Gastroesophageal sphincter (tissue), 4 donors: Measurements from ENCODE around the gene AKR7A3. TPM values are rescaled to one million over a fixed set of nuclear protein-coding genes. Genes with fewer than 3 reads are reported as not detected.

ENCODE experiments used
- ATAC-seq: fragments of 150-250 bp; one replicate; pipeline ENCODE4 v1.9.1; 2016; ENCODE audit warnings: mild to moderate bottlenecking, moderate library complexity
- H3K27ac ChIP-seq, 4 donors: fragments of 200-600 bp; sonication (generic) in 3 of 4; 1 replicate in 3 of 4; 2 replicates in 1 of 4; pipeline ENCODE4 v1.5.1; 2016 to 2019
- H3K27me3 ChIP-seq: fragments of 200-600 bp; sonication (generic); one replicate; pipeline ENCODE4 v1.5.1; 2019
- H3K36me3 ChIP-seq, 2 donors: fragments of 200-600 bp; sonication (generic); one replicate each; pipeline ENCODE4 v1.5.1; 2019; ENCODE audit warnings: control low read depth in 1 of 2
- H3K4me1 ChIP-seq, 3 donors: fragments of 200-600 bp; sonication (generic); 1 replicate in 2 of 3; 2 replicates in 1 of 3; pipeline ENCODE4 v1.5.1; 2016 to 2019; ENCODE audit warnings: control low read depth in 2 of 3
- H3K4me3 ChIP-seq, 2 donors: fragments of 200-600 bp; sonication (generic); one replicate each; pipeline ENCODE4 v1.5.1; 2019; ENCODE audit warnings: mild to moderate bottlenecking in 1 of 2, moderate library complexity in 1 of 2
- H3K9me3 ChIP-seq, 3 donors: fragments of 200-600 bp; sonication (generic); one replicate each; pipeline ENCODE4 v1.5.1; 2017 to 2019; ENCODE audit warnings: control low read depth in 2 of 3
- EP300 ChIP-seq: sonication (generic); formaldehyde crosslinking; IDR thresholded peaks from one replicate; pipeline ENCODE4 v1.6.1; 2017; ENCODE audit warnings: antibody characterized with exemption, mild to moderate bottlenecking
- POLR2A ChIP-seq, 2 donors: fragments of 450-650 bp; IDR thresholded peaks; one replicate each; pipeline ENCODE4 v1.6.1; 2017; ENCODE audit warnings: antibody characterized with exemption in 2 of 2, mild to moderate bottlenecking in 2 of 2, moderate library complexity in 1 of 2
- POLR2AphosphoS5 ChIP-seq: sonication (generic); formaldehyde crosslinking; IDR thresholded peaks from one replicate; pipeline ENCODE4 v1.6.1; 2017; ENCODE audit warnings: antibody characterized with exemption
- WGBS, 2 donors: methylation state at CpG; one replicate each; pipeline ENCODE4 v1.1.5; 2018; ENCODE audit warnings: low coverage in 1 of 2; 5-methylcytosine and 5-hydroxymethylcytosine counted together
- total RNA-seq, 4 donors: library from RNA; depleted of rRNA; stranded (reverse); fragments of >200 nt; gene quantifications; one replicate each; pipeline ENCODE4 v1.1.0, GENCODE V29; 2016
- TF ChIP-seq, protein P1 (sequence below), 4 experiments: fragments of 200-600 bp in 2 of 4; fragments of 450-650 bp in 2 of 4; sonication (generic) in 1 of 4; IDR thresholded peaks; one replicate each; pipeline ENCODE4 v1.5.1; 2017 to 2019; ENCODE audit warnings: antibody characterized with exemption in 4 of 4, mild to moderate bottlenecking in 2 of 4, moderate library complexity in 2 of 4

AKR7A3 gene
- total RNA-seq, 4 donors from 2014 or later: 0.27 to 1.6 (median 0.71) TPM

DNA sequence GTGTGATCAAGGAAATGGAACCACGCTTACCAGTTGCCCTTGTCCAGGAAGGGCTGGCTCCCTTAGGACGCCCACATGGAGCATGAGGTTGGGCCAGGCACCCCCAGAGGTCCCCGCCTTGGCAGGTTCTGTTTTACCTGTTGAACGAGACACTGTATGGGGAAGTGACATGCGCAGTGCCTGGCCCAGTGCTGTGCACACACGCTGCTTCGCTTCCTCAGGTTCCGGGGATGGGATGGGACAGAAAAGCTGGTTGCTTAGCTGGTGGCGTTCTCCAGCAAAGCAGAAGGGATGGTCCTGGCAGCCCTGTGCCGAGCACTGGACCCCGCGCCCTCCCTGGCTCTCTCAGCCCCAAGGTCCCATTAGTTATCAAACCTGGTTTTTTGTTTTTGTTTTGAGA, 44.3 kb upstream of the AKR7A3 start:
- ATAC-seq: no peak

GRCh38 chr1:19331262-19331878, 42.8 kb upstream of the AKR7A3 start:
- H3K27ac ChIP-seq: no peak overlapping the region
- H3K36me3 ChIP-seq: peaks cover 0 to 57% of the 10 kb centered on the region in 2 donors
- no peak for ATAC-seq
- no peak overlapping the region for H3K4me3 ChIP-seq
- no peaks in the 10 kb centered on the region for H3K27me3 ChIP-seq
- WGBS, 2 donors: 97% methylated on average over 5 of the region's 13 CpGs; no CpG with 5 or more reads in 1 of the 2 donors
- H3K4me1 ChIP-seq: no peaks in the 10 kb centered on the region
- H3K9me3 ChIP-seq: no peaks in the 10 kb centered on the region
- TF ChIP-seq POLR2A (IDR thresholded peaks at IDR 0.05) (no peak), POLR2AphosphoS5 (no peak), EP300 (no peak)
- TF ChIP-seq, protein P1, sequence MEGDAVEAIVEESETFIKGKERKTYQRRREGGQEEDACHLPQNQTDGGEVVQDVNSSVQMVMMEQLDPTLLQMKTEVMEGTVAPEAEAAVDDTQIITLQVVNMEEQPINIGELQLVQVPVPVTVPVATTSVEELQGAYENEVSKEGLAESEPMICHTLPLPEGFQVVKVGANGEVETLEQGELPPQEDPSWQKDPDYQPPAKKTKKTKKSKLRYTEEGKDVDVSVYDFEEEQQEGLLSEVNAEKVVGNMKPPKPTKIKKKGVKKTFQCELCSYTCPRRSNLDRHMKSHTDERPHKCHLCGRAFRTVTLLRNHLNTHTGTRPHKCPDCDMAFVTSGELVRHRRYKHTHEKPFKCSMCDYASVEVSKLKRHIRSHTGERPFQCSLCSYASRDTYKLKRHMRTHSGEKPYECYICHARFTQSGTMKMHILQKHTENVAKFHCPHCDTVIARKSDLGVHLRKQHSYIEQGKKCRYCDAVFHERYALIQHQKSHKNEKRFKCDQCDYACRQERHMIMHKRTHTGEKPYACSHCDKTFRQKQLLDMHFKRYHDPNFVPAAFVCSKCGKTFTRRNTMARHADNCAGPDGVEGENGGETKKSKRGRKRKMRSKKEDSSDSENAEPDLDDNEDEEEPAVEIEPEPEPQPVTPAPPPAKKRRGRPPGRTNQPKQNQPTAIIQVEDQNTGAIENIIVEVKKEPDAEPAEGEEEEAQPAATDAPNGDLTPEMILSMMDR (IDR thresholded peaks at IDR 0.05): no peak

More for the DNA sequence above, 44.3 kb upstream of the AKR7A3 start:
- H3K27ac ChIP-seq: no peak overlapping the region
- WGBS, 2 donors: 70 to 89% methylated on average over 4 to 9 of the region's 12 CpGs
- no peaks in the 10 kb centered on the region for H3K27me3 ChIP-seq
- H3K4me3 ChIP-seq: no peak overlapping the region
- no peaks in the 10 kb centered on the region for H3K4me1 ChIP-seq
- no peaks in the 10 kb centered on the region for H3K9me3 ChIP-seq
- H3K36me3 ChIP-seq: peaks cover 0 to 50% of the 10 kb centered on the region in 2 donors
- TF ChIP-seq POLR2AphosphoS5 (no peak), POLR2A (IDR thresholded peaks at IDR 0.05) (no peak), EP300 (no peak)
- TF ChIP-seq, protein P1 (IDR thresholded peaks at IDR 0.05): no peak

DNA sequence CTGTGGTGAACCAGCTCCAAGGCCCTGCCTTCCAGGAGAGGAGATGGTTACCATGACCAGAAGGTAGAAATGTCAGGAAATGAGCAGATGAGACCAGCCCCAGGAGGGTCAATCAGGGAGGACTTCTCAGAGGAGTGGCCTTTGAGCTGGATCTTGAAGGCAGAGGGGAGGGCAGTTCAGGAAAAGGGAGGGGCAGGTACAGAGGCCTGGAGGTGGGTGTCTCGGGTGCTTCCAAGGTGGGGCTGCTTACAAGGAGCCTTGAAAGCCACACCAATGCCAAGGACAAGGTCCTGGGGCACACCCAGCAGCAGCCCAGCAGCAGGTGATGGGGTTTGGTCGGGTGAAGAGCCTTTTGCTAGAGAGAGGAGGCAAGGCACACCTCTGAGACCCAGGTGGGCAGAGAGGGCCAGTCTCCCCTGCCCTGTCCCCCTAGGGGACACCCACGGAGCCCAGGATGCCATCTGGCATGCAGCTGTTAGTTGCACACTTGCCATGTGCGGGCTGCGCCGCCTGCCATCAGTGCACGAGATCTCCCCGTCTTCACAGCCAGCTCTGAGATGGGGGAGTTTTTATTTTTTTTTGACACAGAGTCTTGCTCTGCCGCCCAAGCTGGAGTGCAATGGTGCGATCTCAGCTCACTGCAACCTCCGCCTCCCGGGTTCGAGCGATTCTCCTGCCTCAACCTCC, 42.0 kb upstream of the AKR7A3 start:
- Histone ChIP-seq H3K27me3 (no peaks in the 10 kb centered on the region), H3K9me3 (no peaks in the 10 kb centered on the region), H3K36me3 (peaks cover 0 to 65% of the 10 kb centered on the region in 2 donors), H3K4me1 (no peaks in the 10 kb centered on the region), H3K27ac (no peak overlapping the region), H3K4me3 (no peak overlapping the region)
- TF ChIP-seq EP300 (no peak), POLR2A (IDR thresholded peaks at IDR 0.05) (no peak), POLR2AphosphoS5 (no peak)
- TF ChIP-seq, protein P1 (IDR thresholded peaks at IDR 0.05): no peak
- ATAC-seq: no peak
- 87% methylated on average over 3 of the region's 14 CpGs; no CpG with 5 or more reads in 1 of the 2 donors for WGBS, 2 donors

DNA sequence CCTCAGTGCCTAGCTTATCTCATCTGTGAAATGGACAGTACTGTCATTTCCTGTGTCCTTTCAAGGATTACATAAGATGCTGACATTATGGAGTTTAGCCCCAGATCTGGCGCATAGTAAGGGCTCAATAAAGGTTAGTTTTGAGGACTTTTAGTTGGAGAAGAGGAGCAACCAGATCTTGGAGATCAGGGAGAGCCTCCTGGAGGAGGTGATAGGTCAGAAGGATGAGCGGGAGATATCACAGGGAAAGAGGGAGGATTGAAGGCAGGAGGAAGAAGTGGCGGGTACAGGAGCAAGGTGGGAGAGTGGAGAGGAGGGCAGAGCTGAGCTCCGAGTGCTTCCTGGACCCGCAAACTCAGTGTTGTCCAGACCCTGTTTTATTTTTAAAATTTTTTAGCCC, 41.0 kb upstream of the AKR7A3 start:
- TF ChIP-seq EP300 (no peak), POLR2A (IDR thresholded peaks at IDR 0.05) (no peak), POLR2AphosphoS5 (no peak)
- TF ChIP-seq, protein P1 (IDR thresholded peaks at IDR 0.05): no peak
- H3K9me3 ChIP-seq: no peaks in the 10 kb centered on the region
- H3K4me3 ChIP-seq: no peak overlapping the region
- ATAC-seq: no peak
- WGBS, 2 donors: 95 to 100% methylated on average over 2 to 3 of the region's 5 CpGs
- H3K27me3 ChIP-seq: no peaks in the 10 kb centered on the region
- no peaks in the 10 kb centered on the region for H3K4me1 ChIP-seq
- peaks cover 0 to 75% of the 10 kb centered on the region in 2 donors for H3K36me3 ChIP-seq
- no peak overlapping the region for H3K27ac ChIP-seq

- ATAC-seq: no peak
- WGBS, 2 donors: 79 to 90% methylated on average over 4 to 8 of the region's 13 CpGs
These were observed 40.6 kb upstream of the AKR7A3 start for GRCh38 chr1:19329188-19329587.

More at GRCh38 chr1:19329188-19329587, 40.6 kb upstream of the AKR7A3 start:
- Histone ChIP-seq H3K9me3 (no peaks in the 10 kb centered on the region), H3K27ac (no peak overlapping the region), H3K36me3 (peaks cover 0 to 79% of the 10 kb centered on the region in 2 donors), H3K4me1 (no peaks in the 10 kb centered on the region), H3K4me3 (no peak overlapping the region), H3K27me3 (no peaks in the 10 kb centered on the region)
- TF ChIP-seq, protein P1 (IDR thresholded peaks at IDR 0.05): no peak
- TF ChIP-seq POLR2A (IDR thresholded peaks at IDR 0.05): no peak
- TF ChIP-seq EP300: no peak
- no peak for TF ChIP-seq POLR2AphosphoS5
